ENCODE results near the gene SYNE2. TPM values are rescaled to one million over a fixed set of nuclear protein-coding genes. Genes with fewer than 3 reads are reported as not detected.
"Not testable (repeated sequence)": the region's sequence is repeated elsewhere in the genome, so short reads cannot be mapped to it uniquely, and the experiment has no call there.

SYNE2 gene
- total RNA-seq, 4 donors from 2014 or later: 101 to 162 (median 114) TPM

DNA sequence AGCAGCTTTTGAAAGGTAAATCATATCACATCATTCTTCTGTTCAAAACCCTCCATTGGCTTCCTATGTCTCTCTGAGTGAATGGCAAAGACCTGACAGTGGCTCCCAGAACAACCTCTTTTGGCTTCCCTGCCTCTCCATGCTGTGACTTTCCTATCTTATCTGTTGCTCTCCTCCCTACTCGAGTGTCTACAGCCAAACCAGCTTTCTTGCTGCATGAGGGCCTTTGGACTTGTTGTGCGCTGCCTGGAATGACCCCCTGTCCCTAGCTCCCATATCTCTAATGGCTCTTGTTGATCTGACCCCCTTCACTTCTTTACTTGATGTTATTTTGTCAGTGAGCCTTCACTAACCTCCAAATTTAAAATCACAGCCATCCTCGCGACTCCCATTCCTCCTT, 2.5 kb downstream of the SYNE2 start:
- H3K4me3 ChIP-seq: no peak overlapping the region

DNA sequence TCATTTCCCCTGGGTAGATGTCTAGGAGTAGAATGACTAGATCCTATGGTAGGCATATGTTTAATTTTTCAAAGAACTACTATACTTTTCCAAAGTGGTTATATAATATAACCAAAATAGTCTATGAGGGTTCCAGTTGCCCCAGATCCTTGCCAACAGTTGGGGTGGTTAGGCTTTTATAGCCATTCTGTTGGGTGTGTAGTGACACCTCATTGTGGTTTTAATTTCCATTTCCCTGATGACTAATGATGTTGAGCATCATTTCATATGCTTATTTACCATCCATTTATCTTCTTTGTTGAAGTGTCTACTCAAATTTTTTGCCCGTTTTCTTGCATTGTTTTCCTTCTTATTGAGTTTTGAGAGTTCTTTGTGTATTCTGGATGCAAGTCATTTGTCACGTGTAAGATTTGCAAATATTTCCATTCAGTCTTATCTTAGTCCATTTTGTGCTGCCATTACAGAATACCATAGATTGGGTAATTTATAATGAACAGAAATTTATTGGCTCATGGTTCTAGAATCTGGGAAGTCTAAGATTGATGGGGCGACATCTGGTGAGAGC, 4.7 kb downstream of the SYNE2 start:
- intact Hi-C loops (cut with DNase I; ENCODE audit: low total_unique reads): no loop called here
- Histone ChIP-seq H3K36me3 (no peaks in the 10 kb centered on the region), H3K4me3 (no peak overlapping the region), H3K9me3 (no peaks in the 10 kb centered on the region), H3K4me1 (no peaks in the 10 kb centered on the region), H3K27ac (no peak overlapping the region), H3K27me3 (no peaks in the 10 kb centered on the region)
- no peak for TF ChIP-seq POLR2A (IDR thresholded peaks at IDR 0.05)
- TF ChIP-seq, protein P1, sequence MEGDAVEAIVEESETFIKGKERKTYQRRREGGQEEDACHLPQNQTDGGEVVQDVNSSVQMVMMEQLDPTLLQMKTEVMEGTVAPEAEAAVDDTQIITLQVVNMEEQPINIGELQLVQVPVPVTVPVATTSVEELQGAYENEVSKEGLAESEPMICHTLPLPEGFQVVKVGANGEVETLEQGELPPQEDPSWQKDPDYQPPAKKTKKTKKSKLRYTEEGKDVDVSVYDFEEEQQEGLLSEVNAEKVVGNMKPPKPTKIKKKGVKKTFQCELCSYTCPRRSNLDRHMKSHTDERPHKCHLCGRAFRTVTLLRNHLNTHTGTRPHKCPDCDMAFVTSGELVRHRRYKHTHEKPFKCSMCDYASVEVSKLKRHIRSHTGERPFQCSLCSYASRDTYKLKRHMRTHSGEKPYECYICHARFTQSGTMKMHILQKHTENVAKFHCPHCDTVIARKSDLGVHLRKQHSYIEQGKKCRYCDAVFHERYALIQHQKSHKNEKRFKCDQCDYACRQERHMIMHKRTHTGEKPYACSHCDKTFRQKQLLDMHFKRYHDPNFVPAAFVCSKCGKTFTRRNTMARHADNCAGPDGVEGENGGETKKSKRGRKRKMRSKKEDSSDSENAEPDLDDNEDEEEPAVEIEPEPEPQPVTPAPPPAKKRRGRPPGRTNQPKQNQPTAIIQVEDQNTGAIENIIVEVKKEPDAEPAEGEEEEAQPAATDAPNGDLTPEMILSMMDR (IDR thresholded peaks at IDR 0.05): no peak
- no peak for DNase-seq

More for the DNA sequence above, 2.5 kb downstream of the SYNE2 start:
- TF ChIP-seq, protein P1 (IDR thresholded peaks at IDR 0.05): no peak
- no peak for TF ChIP-seq POLR2A (IDR thresholded peaks at IDR 0.05)
- Histone ChIP-seq H3K36me3 (no peaks in the 10 kb centered on the region), H3K9me3 (no peaks in the 10 kb centered on the region), H3K27me3 (no peaks in the 10 kb centered on the region), H3K27ac (no peak overlapping the region), H3K4me1 (no peaks in the 10 kb centered on the region)
- intact Hi-C loops (cut with DNase I; ENCODE audit: low total_unique reads): no loop called here
- DNase-seq: no peak

DNA sequence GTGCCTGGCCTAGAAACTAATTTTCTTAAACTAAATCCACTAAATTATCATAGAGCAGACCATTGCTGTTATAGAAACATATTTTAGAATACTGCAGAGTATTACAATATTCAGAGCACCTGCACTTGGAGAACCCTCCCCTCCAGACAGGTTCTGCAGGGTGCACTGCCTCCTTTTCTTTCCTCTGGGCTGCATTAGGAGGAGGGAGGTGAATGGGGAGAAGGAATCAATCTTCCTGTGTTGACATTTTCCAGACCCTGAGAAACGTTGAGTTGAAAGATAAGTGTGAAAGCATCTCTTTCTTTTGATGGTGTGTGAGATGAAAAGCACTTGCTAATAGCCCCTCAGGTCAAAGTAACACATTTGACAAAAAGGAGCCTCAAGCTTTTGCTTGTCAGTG, 7.3 kb downstream of the SYNE2 start:
- no peak overlapping the region for H3K27ac ChIP-seq
- intact Hi-C loops (cut with DNase I; ENCODE audit: low total_unique reads): no loop called here
- no peaks in the 10 kb centered on the region for H3K4me1 ChIP-seq
- H3K36me3 ChIP-seq: no peaks in the 10 kb centered on the region
- no peak overlapping the region for H3K4me3 ChIP-seq
- DNase-seq: no peak
- TF ChIP-seq, protein P1 (IDR thresholded peaks at IDR 0.05): no peak
- TF ChIP-seq POLR2A (IDR thresholded peaks at IDR 0.05): no peak
- no peaks in the 10 kb centered on the region for H3K27me3 ChIP-seq
- H3K9me3 ChIP-seq: no peaks in the 10 kb centered on the region

DNA sequence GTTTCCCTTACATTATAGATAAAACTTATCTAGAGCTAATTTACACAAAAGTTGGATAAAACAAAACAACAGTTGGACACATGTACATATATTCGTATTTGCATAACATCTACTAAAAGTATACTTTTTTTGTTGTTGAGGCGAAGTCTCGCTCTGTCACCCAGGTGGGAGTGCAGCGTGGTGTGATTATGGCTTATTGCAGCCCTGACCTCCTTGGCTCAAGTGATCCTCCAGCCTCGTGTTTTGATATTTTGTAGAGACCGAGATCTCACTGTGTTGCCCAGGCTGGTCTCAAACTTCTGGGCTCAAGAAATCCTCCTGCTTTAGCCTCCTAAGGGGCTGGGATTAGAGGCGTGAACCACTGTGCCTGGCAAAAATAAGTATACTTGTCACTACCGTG, 9.4 kb downstream of the SYNE2 start:
- Histone ChIP-seq H3K4me3 (no peak overlapping the region), H3K36me3 (no peaks in the 10 kb centered on the region), H3K27ac (no peak overlapping the region), H3K4me1 (no peaks in the 10 kb centered on the region), H3K9me3 (no peaks in the 10 kb centered on the region), H3K27me3 (no peaks in the 10 kb centered on the region)
- TF ChIP-seq POLR2A (IDR thresholded peaks at IDR 0.05): no peak
- TF ChIP-seq, protein P1 (IDR thresholded peaks at IDR 0.05): no peak
- intact Hi-C loops (cut with DNase I; ENCODE audit: low total_unique reads): no loop called here
- DNase-seq: no peak

DNA sequence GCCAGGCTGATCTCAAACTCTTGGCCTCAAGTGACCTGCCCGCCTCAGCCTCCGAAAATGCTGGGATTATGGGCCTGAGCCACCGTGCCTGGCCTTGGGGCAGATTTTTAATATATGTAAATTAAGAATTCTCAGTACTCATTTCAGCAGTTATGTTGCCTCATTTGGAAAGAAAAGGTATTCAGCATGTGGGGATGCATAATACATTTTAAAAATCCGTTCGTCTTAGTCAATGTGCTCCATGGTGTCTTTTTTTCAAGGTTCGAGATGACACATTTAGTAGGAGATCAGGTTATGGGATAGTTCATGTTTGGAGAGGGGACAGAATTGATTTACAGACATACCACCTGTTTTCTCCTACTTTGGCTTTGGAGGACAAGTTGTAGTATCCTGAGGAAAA, 10.2 kb downstream of the SYNE2 start:
- Histone ChIP-seq H3K4me1 (no peaks in the 10 kb centered on the region), H3K9me3 (no peaks in the 10 kb centered on the region), H3K36me3 (no peaks in the 10 kb centered on the region), H3K27ac (peak overlapping the region in 1 of 2 donors; percentile 91), H3K27me3 (no peaks in the 10 kb centered on the region), H3K4me3 (no peak overlapping the region)
- no peak for DNase-seq
- TF ChIP-seq, protein P1 (IDR thresholded peaks at IDR 0.05): no peak
- no peak for TF ChIP-seq POLR2A (IDR thresholded peaks at IDR 0.05)
- intact Hi-C loops (cut with DNase I; ENCODE audit: low total_unique reads): no loop called here

DNA sequence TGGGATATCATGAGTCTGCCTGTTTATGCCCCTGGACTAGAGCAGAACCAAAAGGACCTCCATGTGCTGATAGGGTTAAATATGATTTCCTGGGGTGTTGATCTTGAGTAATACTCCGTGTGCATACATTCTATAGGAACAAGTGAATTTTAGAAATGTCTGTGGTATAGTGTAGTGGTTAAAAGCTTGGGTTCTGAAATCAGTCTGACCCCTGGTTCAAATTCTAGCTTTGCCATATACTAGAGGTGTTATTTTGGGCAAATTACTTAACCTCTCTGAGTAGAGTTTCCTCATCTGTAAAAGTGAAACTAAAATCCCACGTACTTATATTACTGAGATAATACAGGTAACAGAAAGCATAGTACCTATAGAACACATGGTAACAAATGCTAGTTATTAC, 12.0 kb downstream of the SYNE2 start:
- H3K9me3 ChIP-seq; intact Hi-C loops (cut with DNase I; ENCODE audit: low total_unique reads); H3K4me1 ChIP-seq; H3K36me3 ChIP-seq; DNase-seq; H3K27me3 ChIP-seq: not testable (repeated sequence)
- peak overlapping the region in 1 of 2 donors; percentile 18 for H3K4me3 ChIP-seq
- H3K27ac ChIP-seq: peak overlapping the region; percentile 78 to 91
